ENCODE results near the gene PACSIN1. TPM values are rescaled to one million over a fixed set of nuclear protein-coding genes. Genes with fewer than 3 reads are reported as not detected.

Gene PACSIN1
- total RNA-seq, 4 donors from 2014 or later: not detected

- TF ChIP-seq CTCF (IDR thresholded peaks at IDR 0.05) (no peak), POLR2A (IDR thresholded peaks at IDR 0.05) (no peak)
- H3K9me3 ChIP-seq: no peaks in the 10 kb centered on the region
- 77 to 81% methylated on average over 3 to 5 of the region's 5 CpGs for WGBS, 2 donors
- intact Hi-C loops (cut with DNase I): no loop called here
- no peak for DNase-seq
- H3K4me3 ChIP-seq: no peak overlapping the region
- no peaks in the 10 kb centered on the region for H3K36me3 ChIP-seq
- no peak overlapping the region for H3K27ac ChIP-seq
- H3K27me3 ChIP-seq: peaks cover 0 to 8% (median 0%) of the 10 kb centered on the region in 4 donors
- H3K4me1 ChIP-seq: peaks cover 0 to 9% (median 0%) of the 10 kb centered on the region in 3 donors
Measured at GRCh38 chr6:34552620-34553019, 86.7 kb downstream of the PACSIN1 start.

- peaks cover 0 to 8% (median 0%) of the 10 kb centered on the region in 4 donors for H3K27me3 ChIP-seq
- 10% methylated on average over 2 of the region's 4 CpGs; no CpG with 5 or more reads in 1 of the 2 donors for WGBS, 2 donors
- DNase-seq: no peak
- H3K4me1 ChIP-seq: peaks cover 0 to 4% (median 0%) of the 10 kb centered on the region in 3 donors
- H3K27ac ChIP-seq: no peak overlapping the region
- no peaks in the 10 kb centered on the region for H3K36me3 ChIP-seq
- H3K4me3 ChIP-seq: no peak overlapping the region
- H3K9me3 ChIP-seq: peaks cover 0 to 4% (median 2%) of the 10 kb centered on the region in 3 donors
- intact Hi-C loops (cut with DNase I): no loop called here
- TF ChIP-seq POLR2A (IDR thresholded peaks at IDR 0.05) (no peak), CTCF (IDR thresholded peaks at IDR 0.05) (no peak)
Measured at GRCh38 chr6:34553146-34553545, 87.3 kb downstream of the PACSIN1 start.

DNA sequence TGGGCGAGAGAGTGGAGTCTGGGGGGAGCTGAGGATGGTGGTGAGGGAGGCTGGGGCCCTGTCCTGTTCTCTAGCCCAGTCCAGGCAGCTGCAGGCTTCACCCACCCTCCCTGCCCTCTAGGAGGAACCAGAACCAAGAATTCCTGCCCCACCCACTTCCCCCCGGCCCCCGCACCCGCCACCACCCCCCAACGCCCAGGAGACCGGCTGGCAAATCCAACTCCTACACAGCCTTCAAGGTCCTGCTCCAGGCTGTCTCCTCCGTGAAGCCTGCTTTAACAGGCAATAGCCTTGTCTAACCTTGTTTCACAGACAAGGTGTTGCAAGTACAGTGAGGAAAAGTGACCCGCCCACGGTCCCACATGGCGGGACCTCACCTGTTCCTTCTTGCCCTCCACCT lies 87.9 kb downstream of the PACSIN1 start:
- H3K9me3 ChIP-seq: peaks cover 0 to 9% (median 7%) of the 10 kb centered on the region in 3 donors
- no peak for TF ChIP-seq POLR2A (IDR thresholded peaks at IDR 0.05)
- TF ChIP-seq CTCF (IDR thresholded peaks at IDR 0.05): no peak
- peaks cover 0 to 8% (median 0%) of the 10 kb centered on the region in 4 donors for H3K27me3 ChIP-seq
- no peak for DNase-seq
- intact Hi-C loops (cut with DNase I): no loop called here
- no peak overlapping the region for H3K27ac ChIP-seq
- H3K36me3 ChIP-seq: no peaks in the 10 kb centered on the region
- WGBS, 2 donors: 46 to 61% methylated on average over 4 to 5 of the region's 10 CpGs
- H3K4me1 ChIP-seq: peaks cover 0 to 4% (median 0%) of the 10 kb centered on the region in 3 donors
- no peak overlapping the region for H3K4me3 ChIP-seq

DNA sequence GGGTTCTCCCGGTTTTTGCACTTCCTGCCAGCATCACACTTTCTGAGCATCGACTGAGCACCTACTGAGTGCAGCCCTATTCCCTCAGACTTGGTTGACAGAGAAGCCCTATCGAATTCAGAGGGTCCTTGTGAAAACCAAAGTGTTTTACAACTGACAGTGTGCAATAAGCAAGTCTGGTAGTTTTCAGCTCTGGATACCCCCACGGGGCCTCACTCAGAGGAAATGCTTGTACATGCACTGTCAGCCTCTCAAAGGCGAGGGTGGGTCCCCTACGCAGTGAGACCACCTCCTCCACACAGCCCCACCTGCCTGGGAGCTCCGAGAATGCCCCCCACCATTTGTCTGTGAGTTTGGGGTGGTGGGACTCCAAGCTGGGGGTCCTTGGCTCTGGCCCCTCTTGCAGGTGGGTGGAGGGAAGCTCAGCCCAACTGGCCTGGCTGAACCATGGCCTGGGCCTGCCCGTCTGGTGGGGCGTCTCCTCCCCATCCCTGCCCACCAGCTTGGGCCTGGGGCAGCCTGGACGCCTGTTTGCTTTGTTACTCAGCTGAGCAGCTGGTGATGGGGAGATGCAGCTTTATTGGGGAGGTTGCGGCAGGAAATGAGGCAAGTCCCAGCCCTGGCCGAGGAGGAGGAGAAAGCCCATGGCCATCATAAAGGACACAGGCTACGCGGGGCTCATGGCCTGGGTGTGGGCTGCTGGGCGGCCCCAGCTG lies 88.6 kb downstream of the PACSIN1 start:
- WGBS, 2 donors: 17 to 45% methylated on average over 4 to 6 of the region's 15 CpGs
- intact Hi-C loops (cut with DNase I): no loop called here
- TF ChIP-seq POLR2A (IDR thresholded peaks at IDR 0.05): no peak
- TF ChIP-seq CTCF (IDR thresholded peaks at IDR 0.05): no peak
- H3K4me3 ChIP-seq: peak overlapping the region in 1 of 4 donors; percentile 10
- H3K9me3 ChIP-seq: peaks cover 0 to 9% (median 7%) of the 10 kb centered on the region in 3 donors
- H3K27me3 ChIP-seq: peaks cover 0 to 8% (median 0%) of the 10 kb centered on the region in 4 donors
- no peak overlapping the region for H3K27ac ChIP-seq
- H3K36me3 ChIP-seq: no peaks in the 10 kb centered on the region
- no peak for DNase-seq
- peaks cover 0 to 4% (median 0%) of the 10 kb centered on the region in 3 donors for H3K4me1 ChIP-seq

DNA sequence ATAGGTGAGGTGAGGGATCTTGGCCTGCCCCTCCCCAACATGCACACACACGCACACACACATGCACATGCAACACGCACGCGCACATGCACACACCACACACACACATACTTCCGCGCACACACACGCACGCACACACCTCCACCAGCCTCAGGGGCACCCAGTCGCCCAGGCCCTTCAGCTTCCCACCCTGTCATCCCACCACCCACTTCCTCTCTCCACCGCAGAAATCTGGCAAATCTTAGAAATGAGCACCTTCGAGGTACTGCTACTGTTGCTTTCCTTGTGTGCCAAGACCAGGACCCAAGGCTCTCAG lies 89.1 kb downstream of the PACSIN1 start:
- intact Hi-C loops (cut with DNase I): no loop called here
- no peaks in the 10 kb centered on the region for H3K36me3 ChIP-seq
- H3K9me3 ChIP-seq: peaks cover 0 to 9% (median 7%) of the 10 kb centered on the region in 3 donors
- WGBS, 2 donors: 73 to 91% methylated on average over 11 of the region's 11 CpGs
- H3K27ac ChIP-seq: no peak overlapping the region
- H3K4me1 ChIP-seq: peaks cover 0 to 4% (median 0%) of the 10 kb centered on the region in 3 donors
- no peak for DNase-seq
- H3K4me3 ChIP-seq: peak overlapping the region in 1 of 4 donors; percentile 10
- H3K27me3 ChIP-seq: peaks cover 0 to 8% (median 0%) of the 10 kb centered on the region in 4 donors
- TF ChIP-seq POLR2A (IDR thresholded peaks at IDR 0.05) (no peak), CTCF (IDR thresholded peaks at IDR 0.05) (no peak)
